ENCODE results near the gene GABRD.

Gene GABRD

GRCh38 chr1:2072109-2072806 lies 53.1 kb downstream of the GABRD start:
- in situ Hi-C loops (cut with MboI; ENCODE audit: low sequenced_read_pairs): no loop called here

DNA sequence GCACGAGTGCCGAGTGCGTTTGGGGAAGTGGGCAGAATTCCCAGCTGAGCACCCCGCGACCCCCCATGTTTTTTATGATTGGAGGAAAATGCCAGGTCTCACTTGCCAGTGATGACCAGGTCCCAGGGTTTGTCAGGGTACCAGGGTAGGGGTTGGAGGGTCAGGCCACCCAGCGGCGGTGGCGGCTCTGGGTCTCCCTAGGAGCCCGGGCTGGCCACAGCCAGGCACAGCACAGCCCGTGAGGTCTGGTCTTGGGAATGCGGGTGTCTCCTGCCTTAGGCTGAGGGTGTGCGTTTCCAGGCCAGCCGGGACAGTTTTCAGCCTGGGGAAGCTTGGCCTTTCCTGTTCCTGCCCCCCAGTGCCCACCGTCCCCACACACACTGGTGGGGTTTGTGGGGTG lies 53.7 kb downstream of the GABRD start:
- in situ Hi-C loops (cut with MboI; ENCODE audit: low sequenced_read_pairs): no loop called here

DNA sequence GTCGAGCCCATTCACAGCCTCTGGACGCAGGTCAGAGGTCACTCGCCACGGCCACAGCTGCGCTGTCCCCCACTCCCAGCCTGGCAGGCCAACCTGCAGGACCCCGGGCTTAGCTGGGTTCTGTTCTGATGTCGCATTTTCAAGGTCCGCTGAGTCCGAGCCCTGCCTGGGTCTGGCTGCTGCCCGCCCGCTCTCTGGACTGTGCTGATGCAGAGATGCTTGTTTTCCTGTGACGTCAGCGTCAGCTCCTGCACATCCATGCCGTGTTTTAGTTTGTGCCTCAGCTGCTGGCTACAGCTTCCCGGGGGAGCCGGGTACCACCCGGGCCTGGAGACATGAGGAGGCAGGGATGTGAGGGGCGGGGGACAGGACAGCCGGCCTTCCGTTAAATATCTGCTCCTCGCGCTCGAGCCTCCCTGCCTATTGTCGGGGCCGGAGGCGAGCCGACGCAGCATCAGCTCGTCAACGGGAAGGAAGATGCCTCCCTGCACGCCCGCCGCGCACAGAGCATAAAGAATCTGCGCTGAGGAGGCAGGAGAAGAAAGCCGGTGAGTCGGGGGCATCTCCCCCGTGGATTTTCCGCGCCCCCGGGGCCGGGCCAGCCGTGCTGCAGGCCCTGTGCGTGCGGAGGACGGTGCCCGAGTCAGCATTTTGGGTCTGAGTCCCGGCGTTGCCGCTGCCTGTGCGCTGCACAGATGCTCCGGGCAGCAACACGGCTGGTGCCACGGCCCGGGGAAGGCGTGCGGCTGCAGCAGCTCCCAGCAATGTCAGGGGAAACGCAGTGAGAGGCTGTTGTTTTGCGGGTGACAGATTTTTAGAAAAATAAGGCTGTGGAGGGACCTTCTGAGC lies 54.5 kb downstream of the GABRD start:
- in situ Hi-C loops (cut with MboI; ENCODE audit: low sequenced_read_pairs): no loop called here

DNA sequence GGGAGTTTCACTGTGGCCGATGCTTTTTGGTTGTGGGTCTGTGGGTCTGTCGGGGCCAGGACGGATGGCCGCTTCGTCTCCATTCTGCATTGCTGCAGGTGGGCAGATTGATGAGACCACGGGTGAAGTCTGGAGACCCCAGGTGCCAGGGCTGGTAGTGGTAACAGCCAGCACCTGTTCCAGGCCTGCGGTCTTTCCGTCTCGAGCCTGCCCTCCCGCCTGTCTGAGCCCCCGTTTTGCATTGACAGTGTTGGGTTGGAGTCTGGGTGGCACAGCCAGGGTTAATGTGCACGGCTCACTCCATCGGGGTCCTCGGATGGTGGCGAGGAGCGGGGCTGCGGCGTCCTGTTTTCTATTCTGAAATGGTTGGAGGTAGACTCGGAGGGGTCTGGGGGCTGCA lies 55.3 kb downstream of the GABRD start:
- in situ Hi-C loops (cut with MboI; ENCODE audit: low sequenced_read_pairs): no loop called here

DNA sequence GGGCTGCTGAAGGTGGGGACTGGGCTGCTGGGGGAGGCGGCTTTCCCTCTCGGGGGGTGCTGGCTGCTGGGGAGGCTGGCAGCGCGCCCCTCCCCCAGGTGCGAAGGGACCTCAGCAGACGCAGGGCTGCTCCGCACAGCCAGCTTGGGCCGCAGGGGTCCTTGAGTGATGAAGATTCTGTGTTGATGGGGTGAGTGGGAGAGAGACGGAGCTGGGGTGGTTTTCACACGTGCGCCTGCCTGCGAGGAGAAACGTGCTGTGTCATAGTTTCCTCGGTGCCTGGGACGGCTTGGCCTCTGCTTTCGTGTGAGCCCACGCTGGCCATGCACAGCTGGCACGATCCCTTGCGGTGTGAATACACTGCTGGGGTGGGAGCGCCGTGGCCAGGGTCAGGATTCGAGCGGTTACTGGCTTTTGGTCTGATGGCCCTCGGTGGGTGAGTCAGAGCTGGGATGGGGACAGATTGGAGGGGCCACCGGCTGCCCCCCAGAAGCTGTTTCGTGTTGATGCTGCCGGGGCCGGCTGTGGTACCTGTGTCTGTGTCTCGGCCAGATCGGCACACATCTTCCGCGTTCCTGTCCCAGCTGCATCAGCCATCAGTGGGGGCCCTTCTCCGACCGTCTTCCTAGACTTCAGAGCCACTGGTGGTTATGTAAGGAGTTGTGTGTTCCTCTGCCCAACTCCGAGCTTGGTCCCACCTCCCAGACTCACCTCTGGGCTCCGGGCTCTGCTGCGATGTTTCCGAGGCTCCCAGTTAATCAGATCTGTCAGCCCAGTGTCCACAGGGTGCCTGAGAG lies 56.0 kb downstream of the GABRD start:
- in situ Hi-C loops (cut with MboI; ENCODE audit: low sequenced_read_pairs): no loop called here

GRCh38 chr1:2076826-2077225 lies 57.7 kb downstream of the GABRD start:
- in situ Hi-C loops (cut with MboI; ENCODE audit: low sequenced_read_pairs): no loop called here

DNA sequence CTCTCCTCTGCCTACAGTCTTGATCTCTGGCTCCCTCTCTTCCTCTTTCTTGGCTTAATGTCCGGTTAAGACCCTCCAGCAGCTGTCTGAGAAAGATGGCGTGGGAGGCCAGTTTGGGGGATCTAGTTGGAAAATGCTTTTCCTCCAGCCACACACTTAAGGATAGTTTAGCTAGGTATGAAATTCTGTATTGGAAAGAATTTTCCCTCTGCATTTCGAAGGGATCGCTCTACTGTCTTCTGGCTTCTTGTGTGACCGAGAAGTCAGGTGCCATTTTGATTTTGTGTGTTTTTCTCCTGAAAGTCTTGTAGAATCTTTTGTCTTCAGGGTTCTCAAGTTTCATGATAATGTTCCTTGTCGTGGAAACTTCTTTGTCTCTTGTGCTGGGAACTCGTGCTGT lies 59.0 kb downstream of the GABRD start:
- in situ Hi-C loops (cut with MboI; ENCODE audit: low sequenced_read_pairs): no loop called here

GRCh38 chr1:2079396-2080085 lies 60.4 kb downstream of the GABRD start:
- in situ Hi-C loops (cut with MboI; ENCODE audit: low sequenced_read_pairs): no loop called here

DNA sequence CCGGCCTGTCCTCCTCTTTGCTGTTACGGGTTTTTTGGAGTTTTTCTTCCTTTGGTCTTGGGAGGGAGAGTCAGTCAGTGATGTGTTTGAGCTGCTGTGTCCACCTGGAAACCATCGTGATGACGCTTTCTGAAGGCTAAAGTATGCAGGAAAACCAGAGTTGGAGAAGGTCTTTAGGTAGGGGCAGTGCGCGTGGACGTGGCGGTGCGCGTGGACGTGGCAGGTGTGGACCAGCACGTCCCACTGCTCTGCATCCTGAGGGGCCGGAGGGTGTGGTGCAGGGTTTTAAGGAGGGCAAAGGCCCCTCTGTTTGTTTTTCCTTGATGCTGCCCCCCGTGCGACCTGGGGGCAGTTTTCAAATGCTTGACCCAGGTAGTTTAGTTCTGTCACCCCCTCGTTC lies 61.0 kb downstream of the GABRD start:
- in situ Hi-C loops (cut with MboI; ENCODE audit: low sequenced_read_pairs): no loop called here
